Osteoblast (primary cell): ENCODE data around the gene ABHD12. TPM values are rescaled to one million over a fixed set of nuclear protein-coding genes. Genes with fewer than 3 reads are reported as not detected.
A peak's percentile ranks its signal among the peaks of the same experiment; 100 is the strongest.

Experiments used
- DNase-seq: peaks from one replicate; pipeline ENCODE4 v3.0.0; 2011; ENCODE audit warnings: low spot score, mixed read lengths; ENCODE audit not compliant: insufficient read length; ENCODE audit errors: missing footprints
- H2AFZ ChIP-seq: 2 replicates; pipeline ENCODE4 v1.6.0; 2011; ENCODE audit warnings: mild to moderate bottlenecking, low read length
- H3K27ac ChIP-seq: 2 replicates; pipeline ENCODE4 v1.5.1; 2011; ENCODE audit warnings: mild to moderate bottlenecking, low read depth, low read length, moderate library complexity
- H3K27me3 ChIP-seq: 2 replicates; pipeline ENCODE4 v1.6.0; 2012; ENCODE audit warnings: mild to moderate bottlenecking, control low read depth, inconsistent platforms, low read length, moderate library complexity; ENCODE audit not compliant: insufficient read depth
- H3K36me3 ChIP-seq: 2 replicates; pipeline ENCODE4 v1.5.1; 2011; ENCODE audit warnings: mild to moderate bottlenecking, low read length, control low read depth, moderate library complexity; ENCODE audit not compliant: insufficient read depth
- H3K4me1 ChIP-seq: 2 replicates; pipeline ENCODE4 v1.5.1; 2011; ENCODE audit warnings: mild to moderate bottlenecking, low read length, control low read depth, moderate library complexity; ENCODE audit not compliant: insufficient read depth
- H3K4me2 ChIP-seq: 2 replicates; pipeline ENCODE4 v1.6.0; 2011; ENCODE audit warnings: mild to moderate bottlenecking, low read length; ENCODE audit not compliant: insufficient read depth
- H3K4me3 ChIP-seq: fragments of 200-600 bp; sonication (generic); 3 replicates; pipeline ENCODE4 v1.5.1; 2012; ENCODE audit warnings: mild to moderate bottlenecking, low read length, inconsistent platforms; ENCODE audit not compliant: insufficient read depth
- H3K79me2 ChIP-seq: 2 replicates; pipeline ENCODE4 v1.6.0; 2012; ENCODE audit warnings: mild to moderate bottlenecking, low read length, control low read depth, inconsistent platforms; ENCODE audit not compliant: insufficient read depth
- H3K9me3 ChIP-seq: 2 replicates; pipeline ENCODE4 v1.5.1; 2011; ENCODE audit warnings: low read depth, low read length, control low read depth
- H4K20me1 ChIP-seq: 2 replicates; pipeline ENCODE4 v1.6.0; 2012; ENCODE audit warnings: mild to moderate bottlenecking, low read length, control low read depth; ENCODE audit not compliant: insufficient read depth
- total RNA-seq: library from RNA; depleted of rRNA; stranded (reverse); fragments of >200 nt; gene quantifications from 2 replicates; pipeline ENCODE4 v1.2.3, GENCODE V29; 2012
- TF ChIP-seq, protein P1 (sequence below): IDR thresholded peaks from 2 replicates; pipeline ENCODE4 v1.5.1; 2011; ENCODE audit warnings: mild to moderate bottlenecking, low read depth, low read length, moderate library complexity; ENCODE audit errors: extremely low read depth

ABHD12 gene
- total RNA-seq, 1 donor = 29.7 TPM

DNA sequence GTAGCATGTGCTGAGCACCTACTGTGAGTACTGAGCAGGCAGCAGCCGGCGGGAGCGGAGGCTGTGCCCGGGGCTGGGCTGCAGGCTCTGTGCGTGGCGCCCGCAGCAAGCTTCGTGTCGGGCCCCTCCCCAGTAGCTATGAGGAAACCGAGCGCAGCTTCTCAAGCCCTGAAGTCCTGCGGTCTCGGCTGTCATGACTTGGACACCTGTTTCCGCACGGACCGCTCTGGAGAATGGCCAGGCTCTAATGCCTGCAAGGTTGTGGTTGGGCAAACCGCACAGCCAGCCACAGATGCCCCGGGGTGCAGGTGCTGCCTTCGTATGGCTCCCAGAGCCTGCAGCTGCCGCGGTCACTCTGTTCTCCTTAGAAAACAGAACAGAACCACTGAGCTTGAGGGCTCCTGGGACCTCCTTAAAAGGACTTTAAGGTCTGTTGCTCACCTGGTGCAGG lies 109.1 kb downstream of the ABHD12 start:
- Histone ChIP-seq H3K9me3 (no peaks in the 10 kb centered on the region), H3K4me2 (no peak overlapping the region), H4K20me1 (peaks cover 13% of the 10 kb centered on the region), H3K4me3 (no peak overlapping the region), H3K36me3 (peaks cover 92% of the 10 kb centered on the region), H3K4me1 (no peaks in the 10 kb centered on the region), H3K79me2 (peaks cover 3% of the 10 kb centered on the region), H3K27ac (no peak overlapping the region), H2AFZ (no peak overlapping the region), H3K27me3 (no peaks in the 10 kb centered on the region)
- DNase-seq = peak; percentile 58
- TF ChIP-seq, protein P1, sequence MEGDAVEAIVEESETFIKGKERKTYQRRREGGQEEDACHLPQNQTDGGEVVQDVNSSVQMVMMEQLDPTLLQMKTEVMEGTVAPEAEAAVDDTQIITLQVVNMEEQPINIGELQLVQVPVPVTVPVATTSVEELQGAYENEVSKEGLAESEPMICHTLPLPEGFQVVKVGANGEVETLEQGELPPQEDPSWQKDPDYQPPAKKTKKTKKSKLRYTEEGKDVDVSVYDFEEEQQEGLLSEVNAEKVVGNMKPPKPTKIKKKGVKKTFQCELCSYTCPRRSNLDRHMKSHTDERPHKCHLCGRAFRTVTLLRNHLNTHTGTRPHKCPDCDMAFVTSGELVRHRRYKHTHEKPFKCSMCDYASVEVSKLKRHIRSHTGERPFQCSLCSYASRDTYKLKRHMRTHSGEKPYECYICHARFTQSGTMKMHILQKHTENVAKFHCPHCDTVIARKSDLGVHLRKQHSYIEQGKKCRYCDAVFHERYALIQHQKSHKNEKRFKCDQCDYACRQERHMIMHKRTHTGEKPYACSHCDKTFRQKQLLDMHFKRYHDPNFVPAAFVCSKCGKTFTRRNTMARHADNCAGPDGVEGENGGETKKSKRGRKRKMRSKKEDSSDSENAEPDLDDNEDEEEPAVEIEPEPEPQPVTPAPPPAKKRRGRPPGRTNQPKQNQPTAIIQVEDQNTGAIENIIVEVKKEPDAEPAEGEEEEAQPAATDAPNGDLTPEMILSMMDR = no peak

DNA sequence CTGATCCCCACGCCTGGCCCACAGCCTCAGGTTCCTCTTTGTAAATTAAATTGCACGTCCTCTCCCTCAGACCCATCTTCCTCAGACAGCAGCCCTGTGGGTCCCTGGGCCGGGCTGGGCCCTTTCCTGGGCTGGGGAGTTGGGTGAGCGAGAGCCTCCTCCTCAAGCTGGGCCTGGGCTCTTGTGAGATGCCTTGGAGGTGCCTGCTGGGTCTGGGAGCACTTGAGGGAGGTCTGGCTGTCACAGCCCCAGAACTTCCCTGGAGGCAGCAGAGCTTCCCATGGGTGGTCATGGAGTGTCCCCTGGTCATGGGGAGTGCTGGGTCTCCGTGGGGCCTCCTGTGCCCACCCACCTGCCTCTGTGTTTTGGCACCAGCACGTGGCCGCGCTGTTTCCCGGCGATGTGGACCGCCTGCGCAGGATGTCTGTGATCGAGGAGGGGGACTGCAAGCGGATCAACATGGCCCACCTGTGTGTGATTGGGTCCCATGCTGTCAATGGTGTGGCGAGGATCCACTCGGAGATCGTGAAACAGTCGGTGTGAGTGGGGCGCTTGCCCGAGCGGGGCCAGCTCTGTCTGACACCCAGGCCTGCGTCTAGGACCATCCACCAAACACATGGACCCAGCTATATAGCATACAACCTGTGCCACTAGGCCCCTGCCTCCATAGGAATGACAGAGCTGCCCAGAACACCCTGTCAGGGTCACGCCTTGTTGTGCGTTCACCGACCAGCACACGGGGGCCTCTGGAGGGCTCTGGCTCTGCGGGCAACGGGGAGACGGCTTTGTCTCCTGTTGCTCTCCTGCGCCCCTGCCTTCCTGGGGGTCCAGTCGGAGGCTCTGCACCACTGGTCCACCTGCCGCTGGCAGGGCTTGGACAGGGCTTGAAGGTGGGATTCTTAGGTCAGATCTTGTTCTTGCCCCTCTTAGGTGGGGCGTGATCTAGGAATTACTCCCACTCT lies 109.8 kb downstream of the ABHD12 start:
- Histone ChIP-seq H3K4me3 (no peak overlapping the region), H3K4me1 (no peaks in the 10 kb centered on the region), H3K4me2 (no peak overlapping the region), H2AFZ (no peak overlapping the region), H3K27me3 (no peaks in the 10 kb centered on the region), H3K9me3 (no peaks in the 10 kb centered on the region), H4K20me1 (peaks cover 15% of the 10 kb centered on the region), H3K36me3 (peaks cover 88% of the 10 kb centered on the region), H3K27ac (no peak overlapping the region), H3K79me2 (peaks cover 5% of the 10 kb centered on the region)
- TF ChIP-seq, protein P1 = no peak
- DNase-seq = peak; percentile 81

DNA sequence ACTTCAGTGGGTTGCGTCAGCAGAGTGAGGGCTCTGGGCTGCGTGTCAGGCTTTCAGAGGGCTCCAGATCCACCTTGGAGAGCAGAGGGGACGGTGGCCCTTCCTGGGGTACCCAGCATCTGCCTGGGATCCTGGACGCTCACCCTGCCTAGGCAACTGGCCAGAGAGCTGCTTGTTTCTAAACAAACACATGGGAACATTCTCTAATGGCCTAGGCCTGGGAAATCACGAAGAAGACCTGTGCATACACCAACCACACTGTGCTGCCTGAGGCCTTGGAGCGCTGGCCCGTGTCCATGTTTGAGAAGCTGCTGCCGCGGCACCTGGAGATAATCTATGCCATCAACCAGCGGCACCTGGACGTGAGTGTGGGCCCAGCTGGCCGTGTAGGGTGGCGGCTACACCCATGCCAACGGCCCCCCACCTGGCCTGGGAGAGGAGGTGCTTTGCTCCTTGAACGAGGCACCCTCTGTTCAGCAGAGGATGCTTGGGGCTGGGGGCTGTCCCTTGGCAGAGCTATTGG lies 110.5 kb downstream of the ABHD12 start:
- Histone ChIP-seq H3K4me1 (no peaks in the 10 kb centered on the region), H3K27me3 (no peaks in the 10 kb centered on the region), H3K4me2 (no peak overlapping the region), H3K27ac (no peak overlapping the region), H3K79me2 (peaks cover 5% of the 10 kb centered on the region), H3K36me3 (peaks cover 87% of the 10 kb centered on the region), H2AFZ (no peak overlapping the region), H3K9me3 (no peaks in the 10 kb centered on the region), H4K20me1 (peaks cover 19% of the 10 kb centered on the region), H3K4me3 (no peak overlapping the region)
- DNase-seq = peak; percentile 46
- TF ChIP-seq, protein P1 = no peak

DNA sequence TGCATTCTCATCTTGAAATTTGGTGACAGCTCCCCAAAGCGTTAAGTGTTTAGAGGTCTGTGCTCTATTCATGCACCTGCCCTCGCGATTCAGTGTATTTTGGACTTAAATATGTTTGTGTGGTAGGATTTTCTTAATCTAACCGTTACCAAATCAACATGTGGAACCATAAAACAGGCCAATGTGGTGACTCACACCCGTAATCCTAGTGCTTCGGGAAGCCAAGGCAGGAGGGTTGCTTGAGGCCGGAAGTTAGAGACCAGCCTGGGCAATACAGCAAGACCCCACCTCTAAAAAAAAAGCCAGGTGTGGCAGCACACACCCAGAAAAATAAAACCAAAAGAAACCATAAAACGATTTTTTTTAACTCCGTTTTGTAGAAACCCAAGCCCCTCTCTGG lies 111.2 kb downstream of the ABHD12 start:
- Histone ChIP-seq H3K36me3 (peaks cover 87% of the 10 kb centered on the region), H3K4me1 (no peaks in the 10 kb centered on the region), H3K4me2 (no peak overlapping the region), H3K4me3 (no peak overlapping the region), H2AFZ (no peak overlapping the region), H4K20me1 (peaks cover 19% of the 10 kb centered on the region), H3K9me3 (no peaks in the 10 kb centered on the region), H3K27ac (no peak overlapping the region), H3K27me3 (no peaks in the 10 kb centered on the region), H3K79me2 (peaks cover 8% of the 10 kb centered on the region)
- TF ChIP-seq, protein P1 = no peak
- peak; percentile 62 for DNase-seq
